B cell (primary cell): ENCODE measurements around the gene ZNHIT3. TPM values are rescaled to one million over a fixed set of nuclear protein-coding genes. Genes with fewer than 3 reads are reported as not detected.

Source experiments
- ATAC-seq: fragments of 200-7000 bp; cut with Tn5 transposase; one replicate; pipeline ENCODE4 v1.10.0; 2021; ENCODE audit warnings: low read depth, mild to moderate bottlenecking, moderate number of reproducible peaks, moderate library complexity
- CTCF ChIA-PET: fragments of 350-600 bp; sonication (Branson Sonifier 250); formaldehyde crosslinking; loops from one replicate; lab custom pipeline; 2021; ENCODE audit warnings: antibody characterized with exemption, inconsistent platforms; lab: Charles Lee
- POLR2A ChIA-PET: fragments of 350-600 bp; sonication (Branson Sonifier 250); formaldehyde crosslinking; loops from one replicate; lab custom pipeline; 2021; ENCODE audit warnings: antibody characterized with exemption; lab: Charles Lee
- DNase-seq: peaks from one replicate; pipeline ENCODE4 v3.0.0; 2013
- H2AFZ ChIP-seq: 2 replicates; pipeline ENCODE4 v1.6.1; 2012; ENCODE audit warnings: mild to moderate bottlenecking, low read depth, low read length; ENCODE audit not compliant: insufficient read depth, poor library complexity, severe bottlenecking
- H3K27ac ChIP-seq, 2 donors: 1 replicate in 1 of 2; 2 replicates in 1 of 2; pipeline ENCODE4 v1.5.1; 2012 to 2013; ENCODE audit warnings: low read length in 2 of 2, mild to moderate bottlenecking in 2 of 2, moderate library complexity in 1 of 2
- H3K27me3 ChIP-seq, 4 experiments: fragments of 200-600 bp in 1 of 4; sonication (generic) in 1 of 4; replicated peaks in 1 of 4; 1 replicate in 2 of 4; 2 replicates in 2 of 4; pipeline versions ENCODE4 v1.6.1 to v1.7.0; 2013 to 2016; ENCODE audit warnings: low read length in 3 of 4, mild to moderate bottlenecking in 2 of 4, mixed read lengths in 1 of 4, moderate library complexity in 1 of 4; ENCODE audit not compliant: insufficient read depth in 4 of 4, control insufficient read depth in 3 of 4; ENCODE audit errors: control extremely low read depth in 1 of 4
- H3K36me3 ChIP-seq, 2 experiments: replicated peaks in 1 of 2; 1 replicate in 1 of 2; 2 replicates in 1 of 2; pipeline versions ENCODE4 v1.6.1 to v1.7.1; 2013; ENCODE audit warnings: low read length in 1 of 2; ENCODE audit not compliant: insufficient read depth in 2 of 2, control insufficient read depth in 1 of 2; ENCODE audit errors: control extremely low read depth in 1 of 2, extremely low read depth in 1 of 2
- H3K4me1 ChIP-seq, 2 donors: fragments of 200-600 bp in 1 of 2; sonication (generic) in 1 of 2; 1 replicate in 1 of 2; 2 replicates in 1 of 2; pipeline versions ENCODE4 v1.5.1 to v1.6.1; 2013 to 2017; ENCODE audit warnings: low read length in 2 of 2; ENCODE audit not compliant: control insufficient read depth in 2 of 2, insufficient read depth in 2 of 2
- H3K4me2 ChIP-seq: replicated peaks from 2 replicates; pipeline ENCODE3; 2012; ENCODE audit warnings: mild to moderate bottlenecking, low read depth, low read length; ENCODE audit not compliant: poor library complexity, severe bottlenecking
- H3K4me3 ChIP-seq, 5 experiments: fragments of 200-600 bp in 1 of 5; sonication (generic) in 1 of 5; 1 replicate in 3 of 5; 2 replicates in 2 of 5; pipeline versions ENCODE4 v1.5.1 to v1.7.0; 2011 to 2016; ENCODE audit warnings: low read length in 4 of 5, mild to moderate bottlenecking in 4 of 5, low read depth in 2 of 5, control low read depth in 1 of 5, moderate library complexity in 1 of 5; ENCODE audit not compliant: insufficient read depth in 1 of 5; ENCODE audit errors: control extremely low read depth in 1 of 5, extremely low read depth in 1 of 5
- H3K79me2 ChIP-seq: fragments of 200-600 bp; sonication (generic); one replicate; pipeline ENCODE4 v1.6.0; 2016; ENCODE audit warnings: low read length; ENCODE audit not compliant: control insufficient read depth, insufficient read depth
- H3K9ac ChIP-seq: fragments of 200-600 bp; sonication (generic); 2 replicates; pipeline ENCODE4 v1.6.1; 2017; ENCODE audit warnings: mild to moderate bottlenecking, low read length, moderate library complexity
- H3K9me3 ChIP-seq, 3 donors: one replicate each; pipeline versions ENCODE4 v1.6.1 to v1.7.1; 2013; ENCODE audit warnings: low read length in 2 of 3; ENCODE audit not compliant: control insufficient read depth in 2 of 3, insufficient read depth in 1 of 3; ENCODE audit errors: control extremely low read depth in 1 of 3
- H4K20me1 ChIP-seq: 2 replicates; pipeline ENCODE4 v1.6.0; 2012; ENCODE audit warnings: mild to moderate bottlenecking, low read length; ENCODE audit not compliant: insufficient read depth, control insufficient read depth, poor library complexity, severe bottlenecking
- H3K27ac Mint-ChIP-seq: one replicate; pipeline ENCODE4 v1.8.0; 2021; ENCODE audit warnings: mixed read lengths
- H3K27me3 Mint-ChIP-seq: one replicate; pipeline ENCODE4 v1.8.0; 2021; ENCODE audit warnings: mixed read lengths
- H3K4me1 Mint-ChIP-seq: one replicate; pipeline ENCODE4 v1.8.0; 2021; ENCODE audit warnings: mixed read lengths
- H3K4me3 Mint-ChIP-seq: one replicate; pipeline ENCODE4 v1.8.0; 2021; ENCODE audit warnings: mixed read lengths
- H3K9me3 Mint-ChIP-seq: one replicate; pipeline ENCODE4 v1.8.0; 2022; ENCODE audit warnings: mixed read lengths; ENCODE audit not compliant: insufficient read depth
- EZH2 ChIP-seq: IDR thresholded peaks from 2 replicates; pipeline ENCODE4 v1.6.1; 2012; ENCODE audit warnings: borderline replicate concordance, low read depth, mild to moderate bottlenecking, moderate library complexity, low read length; ENCODE audit not compliant: insufficient read depth, poor library complexity, severe bottlenecking
- WGBS: methylation state at CpG from one replicate; pipeline ENCODE4 v1.1.5; 2013; ENCODE audit warnings: missing lambda C conversion rate; ENCODE audit not compliant: insufficient coverage; 5-methylcytosine and 5-hydroxymethylcytosine counted together
- intact Hi-C: fragments of 100-400 bp; cut with micrococcal nuclease; formaldehyde crosslinking; loops from one replicate; pipeline ENCODE4 v1.10.0; 2022
- polyA plus RNA-seq: library from polyadenylated mRNA; depleted of rRNA; stranded (reverse); fragments of >200 nt; gene quantifications from 2 replicates; pipeline ENCODE4 v1.2.3, GENCODE V29; 2012
- total RNA-seq, 2 donors: library from RNA; stranded (reverse); fragments of 120-200 nt in 1 of 2; gene quantifications; 1 replicate in 1 of 2; 2 replicates in 1 of 2; pipeline versions ENCODE4 v1.2.3 to v1.2.4, GENCODE V29; 2013 to 2022
- TF ChIP-seq, protein P1 (sequence below): fragments of 200-600 bp; IDR thresholded peaks from one replicate; pipeline ENCODE4 v1.8.0; 2022; ENCODE audit warnings: antibody characterized with exemption, mild to moderate bottlenecking

ZNHIT3 gene
- total and polyA plus RNA-seq, 2 donors (not counting 1 experiment from before 2014, with no cell fraction given): 36.5 to 50.5 TPM

DNA sequence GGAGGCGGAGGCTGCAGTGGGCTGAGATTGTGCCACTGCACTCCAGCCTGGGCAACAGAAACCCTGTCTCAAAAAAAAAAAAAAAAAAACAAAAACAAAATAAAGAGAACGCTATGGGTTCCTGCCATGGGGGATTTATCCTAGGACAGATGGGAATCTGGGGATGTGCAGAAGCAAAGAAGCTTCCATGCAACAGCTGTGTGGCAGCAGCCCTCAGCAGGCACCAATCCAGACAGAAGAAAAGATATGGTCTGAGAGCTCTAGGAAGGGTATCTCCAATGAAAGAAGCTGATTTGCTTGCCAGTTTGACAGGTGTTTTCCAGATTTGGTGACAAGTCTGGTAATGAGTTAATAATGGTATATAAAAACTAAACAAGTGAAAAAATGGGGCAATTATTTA lies 36.6 kb downstream of the ZNHIT3 start:
- Histone ChIP-seq H4K20me1 (no peaks in the 10 kb centered on the region), H3K36me3 (peaks cover 4 to 35% of the 10 kb centered on the region in 2 experiments), H3K9ac (no peak overlapping the region), H3K4me1 (peaks cover 0 to 7% of the 10 kb centered on the region in 2 donors), H3K79me2 (no peaks in the 10 kb centered on the region), H3K27me3 (no peaks in the 10 kb centered on the region), H3K9me3 (no peaks in the 10 kb centered on the region), H3K4me3 (no peak overlapping the region), H3K4me2 (no peak overlapping the region), H2AFZ (no peak overlapping the region), H3K27ac (no peak overlapping the region)
- Mint-ChIP-seq H3K27ac (no peak overlapping the region), H3K27me3 (no peaks in the 10 kb centered on the region), H3K9me3 (no peaks in the 10 kb centered on the region), H3K4me3 (no peak overlapping the region), H3K4me1 (peaks cover 8% of the 10 kb centered on the region)
- TF ChIP-seq, protein P1, sequence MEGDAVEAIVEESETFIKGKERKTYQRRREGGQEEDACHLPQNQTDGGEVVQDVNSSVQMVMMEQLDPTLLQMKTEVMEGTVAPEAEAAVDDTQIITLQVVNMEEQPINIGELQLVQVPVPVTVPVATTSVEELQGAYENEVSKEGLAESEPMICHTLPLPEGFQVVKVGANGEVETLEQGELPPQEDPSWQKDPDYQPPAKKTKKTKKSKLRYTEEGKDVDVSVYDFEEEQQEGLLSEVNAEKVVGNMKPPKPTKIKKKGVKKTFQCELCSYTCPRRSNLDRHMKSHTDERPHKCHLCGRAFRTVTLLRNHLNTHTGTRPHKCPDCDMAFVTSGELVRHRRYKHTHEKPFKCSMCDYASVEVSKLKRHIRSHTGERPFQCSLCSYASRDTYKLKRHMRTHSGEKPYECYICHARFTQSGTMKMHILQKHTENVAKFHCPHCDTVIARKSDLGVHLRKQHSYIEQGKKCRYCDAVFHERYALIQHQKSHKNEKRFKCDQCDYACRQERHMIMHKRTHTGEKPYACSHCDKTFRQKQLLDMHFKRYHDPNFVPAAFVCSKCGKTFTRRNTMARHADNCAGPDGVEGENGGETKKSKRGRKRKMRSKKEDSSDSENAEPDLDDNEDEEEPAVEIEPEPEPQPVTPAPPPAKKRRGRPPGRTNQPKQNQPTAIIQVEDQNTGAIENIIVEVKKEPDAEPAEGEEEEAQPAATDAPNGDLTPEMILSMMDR: no peak
- intact Hi-C loops: no loop called here
- WGBS: no CpG with 5 or more reads among the region's 2 CpGs
- ChIA-PET CTCF (no interaction called here), POLR2A (no interaction called here)
- DNase-seq (no peak), ATAC-seq (no peak)

DNA sequence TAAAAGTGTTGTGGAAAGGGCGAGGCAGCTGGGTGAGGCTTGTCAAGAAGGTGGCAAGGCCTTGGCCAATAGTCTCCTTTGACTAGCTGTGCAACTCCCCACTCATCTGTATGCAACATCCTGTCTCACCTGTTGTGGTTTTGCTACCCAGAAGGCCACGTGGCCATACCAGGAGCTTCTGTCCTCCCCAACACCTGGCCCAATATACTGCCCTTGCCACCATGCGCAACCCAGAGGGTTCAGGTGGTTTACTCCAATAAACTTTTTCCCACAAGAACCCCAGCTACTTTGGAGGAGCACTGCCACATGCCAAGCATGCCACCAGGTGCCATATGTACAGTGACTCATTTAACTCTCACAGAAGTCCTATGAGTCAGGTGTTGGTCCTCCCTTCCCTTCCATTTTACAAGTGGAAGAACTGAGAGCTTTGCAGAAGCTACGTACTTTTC lies 38.0 kb downstream of the ZNHIT3 start:
- Histone ChIP-seq H3K36me3 (peaks cover 4 to 38% of the 10 kb centered on the region in 2 experiments), H3K9ac (no peak overlapping the region), H3K27me3 (no peaks in the 10 kb centered on the region), H3K4me1 (no peaks in the 10 kb centered on the region), H3K4me2 (no peak overlapping the region), H3K9me3 (no peaks in the 10 kb centered on the region), H3K27ac (no peak overlapping the region), H3K4me3 (no peak overlapping the region), H4K20me1 (no peaks in the 10 kb centered on the region), H3K79me2 (no peaks in the 10 kb centered on the region), H2AFZ (no peak overlapping the region)
- TF ChIP-seq, protein P1: no peak
- TF ChIP-seq EZH2: no peak
- Mint-ChIP-seq H3K4me1 (no peaks in the 10 kb centered on the region), H3K9me3 (no peaks in the 10 kb centered on the region), H3K27me3 (no peaks in the 10 kb centered on the region), H3K27ac (no peak overlapping the region), H3K4me3 (no peak overlapping the region)
- ATAC-seq (no peak), DNase-seq (no peak)
- 78% methylated on average over 4 of the region's 4 CpGs for WGBS
- intact Hi-C loops: no loop called here
- CTCF ChIA-PET: interaction anchor here (0.9 kb wide), 1 partner anchor 13 kb away, joined by 3 read pairs; no protein-coding TSS in a partner anchor
- POLR2A ChIA-PET: interaction anchor here (0.6 kb wide), 1 partner anchor 38 kb away, joined by 3 read pairs; the partner anchor contains the start of gene ZNHIT3
